Measurements from ENCODE around the gene SPATA6.

Gene SPATA6

DNA sequence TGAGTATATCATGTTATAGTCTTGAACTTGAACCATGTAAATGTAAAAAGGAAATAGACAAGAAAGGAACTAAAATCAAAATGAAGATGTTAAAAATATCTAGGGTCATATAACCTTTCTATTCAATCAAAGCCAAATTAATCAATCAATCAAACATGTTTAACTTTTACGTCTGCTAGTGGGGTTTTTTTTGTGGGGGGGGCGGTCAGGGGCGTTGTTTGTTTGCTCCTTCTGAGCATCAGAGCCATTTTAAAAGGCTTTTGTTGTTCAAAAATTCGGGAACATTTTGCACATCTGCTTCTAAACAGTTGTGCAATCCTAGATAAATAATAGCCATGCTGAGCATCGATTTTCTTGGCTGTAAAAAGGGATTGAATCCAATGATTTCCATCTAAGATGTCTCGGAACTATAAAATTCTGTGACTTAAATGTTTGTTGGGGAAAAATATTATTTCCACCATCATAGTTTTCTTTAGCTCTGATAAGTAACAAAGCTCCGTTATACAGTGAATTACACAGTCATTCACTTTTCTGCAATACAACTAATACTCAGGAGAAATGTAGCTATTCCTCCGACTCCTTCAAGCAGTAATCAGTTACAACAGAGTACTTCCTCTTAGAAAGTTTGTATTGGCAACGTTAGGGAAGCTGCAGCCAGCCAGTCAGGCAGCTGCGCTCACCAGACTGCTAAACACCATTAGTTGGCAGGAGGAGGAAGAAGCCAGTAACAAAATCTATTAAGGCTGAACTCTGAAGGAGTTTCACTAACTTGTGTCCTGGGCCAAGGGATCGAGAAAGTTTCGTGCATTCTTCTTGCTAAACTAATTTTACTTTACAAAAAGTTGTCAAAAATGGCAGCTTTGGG lies 2.2 kb downstream of the SPATA6 start:
- H2AFZ ChIP-seq (ENCODE audit: low read depth), result no peak overlapping the region

DNA sequence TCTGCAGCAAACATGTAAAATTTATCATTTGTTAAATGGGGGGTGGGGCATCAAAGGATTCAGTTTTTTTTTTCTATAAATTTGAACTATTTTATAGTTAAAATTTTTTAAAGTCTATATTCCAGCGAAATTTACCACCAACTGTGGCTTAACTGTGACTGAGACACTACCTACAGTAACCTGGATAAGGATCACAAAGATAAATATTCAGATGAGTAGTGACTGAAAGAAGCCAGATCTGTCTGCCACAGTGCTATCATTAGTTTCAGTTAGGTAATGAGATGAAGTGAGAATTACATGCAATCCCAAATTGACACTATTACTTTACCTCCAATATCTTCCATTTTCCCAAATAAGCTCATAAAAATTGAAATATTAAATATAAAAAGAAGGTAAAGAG lies 5.4 kb downstream of the SPATA6 start:
- Histone ChIP-seq H4K20me1 (ENCODE audit: insufficient read depth) (no peaks in the 10 kb centered on the region), H3K36me3 (ENCODE audit: insufficient read depth) (no peaks in the 10 kb centered on the region), H3K4me3 (IDR thresholded peaks at IDR 0.05; ENCODE audit: insufficient read depth, low read depth, low read length) (no peak overlapping the region), H3K27me3 (ENCODE audit: insufficient read depth, low read depth) (no peaks in the 10 kb centered on the region), H3K4me1 (ENCODE audit: low read depth, poor library complexity, severe bottlenecking) (no peaks in the 10 kb centered on the region), H2AFZ (ENCODE audit: low read depth) (no peak overlapping the region), H3K79me2 (ENCODE audit: insufficient read depth, low read depth) (no peaks in the 10 kb centered on the region), H3K27ac (no peak overlapping the region), H3K4me2 (no peak overlapping the region), H3K9ac (no peak overlapping the region)
- TF ChIP-seq, protein P1, sequence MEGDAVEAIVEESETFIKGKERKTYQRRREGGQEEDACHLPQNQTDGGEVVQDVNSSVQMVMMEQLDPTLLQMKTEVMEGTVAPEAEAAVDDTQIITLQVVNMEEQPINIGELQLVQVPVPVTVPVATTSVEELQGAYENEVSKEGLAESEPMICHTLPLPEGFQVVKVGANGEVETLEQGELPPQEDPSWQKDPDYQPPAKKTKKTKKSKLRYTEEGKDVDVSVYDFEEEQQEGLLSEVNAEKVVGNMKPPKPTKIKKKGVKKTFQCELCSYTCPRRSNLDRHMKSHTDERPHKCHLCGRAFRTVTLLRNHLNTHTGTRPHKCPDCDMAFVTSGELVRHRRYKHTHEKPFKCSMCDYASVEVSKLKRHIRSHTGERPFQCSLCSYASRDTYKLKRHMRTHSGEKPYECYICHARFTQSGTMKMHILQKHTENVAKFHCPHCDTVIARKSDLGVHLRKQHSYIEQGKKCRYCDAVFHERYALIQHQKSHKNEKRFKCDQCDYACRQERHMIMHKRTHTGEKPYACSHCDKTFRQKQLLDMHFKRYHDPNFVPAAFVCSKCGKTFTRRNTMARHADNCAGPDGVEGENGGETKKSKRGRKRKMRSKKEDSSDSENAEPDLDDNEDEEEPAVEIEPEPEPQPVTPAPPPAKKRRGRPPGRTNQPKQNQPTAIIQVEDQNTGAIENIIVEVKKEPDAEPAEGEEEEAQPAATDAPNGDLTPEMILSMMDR (conservative IDR thresholded peaks at IDR 0.05; ENCODE audit: low read depth, low read length), result no peak

More for the DNA sequence above, 2.2 kb downstream of the SPATA6 start:
- no peak overlapping the region for H3K4me2 ChIP-seq
- TF ChIP-seq, protein P1 (conservative IDR thresholded peaks at IDR 0.05; ENCODE audit: low read depth, low read length), result no peak
- H3K27ac ChIP-seq, result no peak overlapping the region
- H3K4me1 ChIP-seq (ENCODE audit: low read depth, poor library complexity, severe bottlenecking), result no peaks in the 10 kb centered on the region
- no peaks in the 10 kb centered on the region for H3K79me2 ChIP-seq (ENCODE audit: insufficient read depth, low read depth)
- H3K36me3 ChIP-seq (ENCODE audit: insufficient read depth), result no peaks in the 10 kb centered on the region
- H3K9ac ChIP-seq, result no peak overlapping the region
- no peaks in the 10 kb centered on the region for H4K20me1 ChIP-seq (ENCODE audit: insufficient read depth)
- no peak overlapping the region for H3K4me3 ChIP-seq (IDR thresholded peaks at IDR 0.05; ENCODE audit: insufficient read depth, low read depth, low read length)
- no peaks in the 10 kb centered on the region for H3K27me3 ChIP-seq (ENCODE audit: insufficient read depth, low read depth)

DNA sequence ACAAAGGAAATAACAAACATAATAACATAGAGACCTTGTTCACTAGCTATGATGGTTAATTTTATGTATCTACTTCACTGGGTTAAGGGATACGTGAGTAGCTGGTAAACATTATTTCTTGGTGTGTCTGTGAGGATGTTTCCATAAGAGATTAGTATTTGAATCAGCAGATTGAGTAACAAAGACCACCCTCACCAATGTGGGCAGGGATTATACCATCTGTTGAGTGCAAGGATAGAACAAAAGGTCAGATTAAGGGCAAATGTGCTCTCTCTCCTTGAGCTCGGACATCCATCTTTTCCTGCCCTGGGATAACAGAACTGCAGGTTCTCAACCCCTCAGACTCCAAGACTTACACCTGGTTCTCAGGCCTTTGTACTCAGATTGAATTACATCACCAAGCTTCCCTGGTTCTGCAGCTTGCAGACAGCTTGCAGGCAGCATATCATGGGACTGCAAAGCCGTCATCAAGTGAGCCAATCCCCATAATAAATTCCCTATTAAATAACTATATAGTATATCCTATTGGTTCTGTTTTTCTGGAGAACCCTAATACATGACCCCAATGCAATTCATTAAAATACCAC lies 9.2 kb downstream of the SPATA6 start:
- no peak overlapping the region for H3K9ac ChIP-seq
- TF ChIP-seq, protein P1 (conservative IDR thresholded peaks at IDR 0.05; ENCODE audit: low read depth, low read length), result no peak

DNA sequence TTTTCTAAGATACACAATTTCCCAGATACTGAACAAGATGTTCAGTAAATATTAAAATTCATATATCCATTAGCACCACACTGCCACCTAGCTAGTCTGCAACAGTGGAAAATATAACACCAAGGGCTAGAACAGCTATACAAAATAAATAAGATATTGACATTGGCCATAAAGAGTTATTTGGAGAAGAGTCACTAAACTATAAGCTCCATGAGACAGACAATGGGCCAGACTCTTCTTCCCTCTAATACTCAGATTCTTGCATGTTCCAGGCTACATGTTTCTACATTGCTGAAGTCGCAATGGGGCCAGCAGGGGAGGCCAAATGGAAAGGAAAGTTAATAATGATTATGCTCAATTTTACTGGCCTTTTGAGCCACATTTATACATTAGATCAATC lies 21.5 kb downstream of the SPATA6 start:
- H3K79me2 ChIP-seq (ENCODE audit: insufficient read depth, low read depth), result no peaks in the 10 kb centered on the region
- no peak overlapping the region for H3K4me3 ChIP-seq (IDR thresholded peaks at IDR 0.05; ENCODE audit: insufficient read depth, low read depth, low read length)
- H3K27me3 ChIP-seq (ENCODE audit: insufficient read depth, low read depth), result no peaks in the 10 kb centered on the region
- TF ChIP-seq, protein P1 (conservative IDR thresholded peaks at IDR 0.05; ENCODE audit: low read depth, low read length), result no peak
- no peaks in the 10 kb centered on the region for H4K20me1 ChIP-seq (ENCODE audit: insufficient read depth)
- no peak overlapping the region for H3K9ac ChIP-seq
- H3K4me2 ChIP-seq, result no peak overlapping the region
- no peaks in the 10 kb centered on the region for H3K36me3 ChIP-seq (ENCODE audit: insufficient read depth)
- H3K4me1 ChIP-seq (ENCODE audit: low read depth, poor library complexity, severe bottlenecking), result no peaks in the 10 kb centered on the region
- H2AFZ ChIP-seq (ENCODE audit: low read depth), result no peak overlapping the region
- H3K27ac ChIP-seq, result no peak overlapping the region

More for the DNA sequence above, 9.2 kb downstream of the SPATA6 start:
- H3K4me2 ChIP-seq, result no peak overlapping the region
- H4K20me1 ChIP-seq (ENCODE audit: insufficient read depth), result no peaks in the 10 kb centered on the region
- H3K4me1 ChIP-seq (ENCODE audit: low read depth, poor library complexity, severe bottlenecking), result no peaks in the 10 kb centered on the region
- no peak overlapping the region for H3K4me3 ChIP-seq (IDR thresholded peaks at IDR 0.05; ENCODE audit: insufficient read depth, low read depth, low read length)
- no peak overlapping the region for H2AFZ ChIP-seq (ENCODE audit: low read depth)
- H3K79me2 ChIP-seq (ENCODE audit: insufficient read depth, low read depth), result no peaks in the 10 kb centered on the region
- no peaks in the 10 kb centered on the region for H3K36me3 ChIP-seq (ENCODE audit: insufficient read depth)
- H3K27me3 ChIP-seq (ENCODE audit: insufficient read depth, low read depth), result no peaks in the 10 kb centered on the region
- H3K27ac ChIP-seq, result no peak overlapping the region
